H1 (cell line): ENCODE measurements around the gene DHCR7. TPM values are rescaled to one million over a fixed set of nuclear protein-coding genes. Genes with fewer than 3 reads are reported as not detected.

ENCODE experiments used
- CHD1 ChIP-seq: IDR thresholded peaks from 2 replicates; pipeline ENCODE4 v1.6.1; 2012; ENCODE audit warnings: low read depth, low read length, improper control_type of control experiment
- CTCF ChIP-seq, 3 experiments: IDR thresholded peaks; 1 replicate in 2 of 3; 2 replicates in 1 of 3; pipeline versions ENCODE4 v1.5.1 to v1.6.1; 2011; ENCODE audit warnings: low read length in 3 of 3, mild to moderate bottlenecking in 3 of 3, inconsistent platforms in 2 of 3, low read depth in 1 of 3, moderate library complexity in 1 of 3; ENCODE audit not compliant: insufficient read depth in 1 of 3; ENCODE audit errors: control extremely low read depth in 1 of 3
- EP300 ChIP-seq, 2 experiments: IDR thresholded peaks; 1 replicate in 1 of 2; 2 replicates in 1 of 2; pipeline ENCODE4 v1.6.1; 2011 to 2012; ENCODE audit warnings: low read depth in 2 of 2, low read length in 2 of 2, mild to moderate bottlenecking in 2 of 2, borderline replicate concordance in 1 of 2, inconsistent platforms in 1 of 2, moderate library complexity in 1 of 2
- JUND ChIP-seq: IDR thresholded peaks from 2 replicates; pipeline ENCODE4 v1.6.1; 2011; ENCODE audit warnings: mild to moderate bottlenecking, improper control_type of control experiment, low read length
- SP4 ChIP-seq: IDR thresholded peaks from 2 replicates; pipeline ENCODE4 v1.6.1; 2012; ENCODE audit warnings: low read length, inconsistent platforms
- polyA plus RNA-seq, 7 experiments: library from polyadenylated mRNA; depleted of rRNA in 3 of 7; stranded (reverse) in 5 of 7; unstranded in 2 of 7; fragments of >200 nt in 5 of 7; fragments of 200-250 nt in 2 of 7; gene quantifications; 1 replicate in 5 of 7; 2 replicates in 1 of 7; 4 replicates in 1 of 7; pipeline versions ENCODE4 v1.2.1 to v1.2.3, GENCODE V29; 2011 to 2013; ENCODE audit warnings: missing spikeins in 2 of 7, mixed read lengths in 2 of 7
- total RNA-seq: library from RNA; stranded (reverse); fragmentation: NEBNext Ultra II Directional; extraction: Animal tissue kit (Norgen Biotek cat#: 25700); gene quantifications from 2 replicates; pipeline ENCODE4 v1.2.1, GENCODE V29; 2021

Gene DHCR7
- total and polyA plus RNA-seq, 2 of the 8 experiments (the other 6 are each of a cell fraction or from before 2014, with no cell fraction given) = 144 to 157 TPM

- TF ChIP-seq SP4 (no peak), CTCF (IDR thresholded peaks at IDR 0.05; ENCODE audit: control extremely low read depth in 1 of 3, insufficient read depth in 1 of 3, low read depth in 1 of 3, low read length in 3 of 3) (no peak), JUND (no peak), CHD1 (no peak), EP300 (IDR thresholded peaks at IDR 0.05; ENCODE audit: borderline replicate concordance in 1 of 2, low read depth in 2 of 2, low read length in 2 of 2) (no peak)
Observed at GRCh38 chr11:71414645-71415044, 33.5 kb downstream of the DHCR7 start (continued).
